ENCODE data around the gene GABRB1.

- TF ChIP-seq ZNF274 (IDR thresholded peaks at IDR 0.05; ENCODE audit: low read depth, low read length) (no peak), YY1 (IDR thresholded peaks at IDR 0.05; ENCODE audit: insufficient read depth, insufficient read length) (no peak)
Observed at GRCh38 chr4:47017494-47017893, 13.9 kb upstream of the GABRB1 start.
